ENCODE results near the gene SLC4A8. TPM values are rescaled to one million over a fixed set of nuclear protein-coding genes. Genes with fewer than 3 reads are reported as not detected.

SLC4A8 gene
- total RNA-seq, 2 donors from 2014 or later: 2.8 to 7.1 TPM

DNA sequence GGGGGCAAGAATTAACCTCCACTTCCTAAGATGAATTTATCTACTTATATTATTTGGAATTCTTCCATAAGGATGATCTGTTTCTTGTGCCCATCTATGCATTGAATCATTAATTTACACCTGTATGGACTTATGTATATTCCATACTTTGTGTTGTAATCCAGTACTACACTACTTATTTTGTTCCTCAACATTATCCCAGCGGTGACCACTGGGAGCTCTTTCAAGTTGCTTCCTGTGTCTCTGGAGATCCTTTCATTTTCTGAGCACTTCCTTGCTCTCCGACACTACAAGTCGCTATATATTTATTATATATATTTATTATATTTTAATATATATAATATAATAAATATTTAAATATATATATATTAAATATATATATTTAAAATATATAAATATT, 111.5 kb downstream of the SLC4A8 start:
- DNase-seq (ENCODE audit: low spot score) (no peak), ATAC-seq (ENCODE audit: insufficient number of reproducible peaks, low FRiP score, low read depth) (no peak)
- TF ChIP-seq, protein P1, sequence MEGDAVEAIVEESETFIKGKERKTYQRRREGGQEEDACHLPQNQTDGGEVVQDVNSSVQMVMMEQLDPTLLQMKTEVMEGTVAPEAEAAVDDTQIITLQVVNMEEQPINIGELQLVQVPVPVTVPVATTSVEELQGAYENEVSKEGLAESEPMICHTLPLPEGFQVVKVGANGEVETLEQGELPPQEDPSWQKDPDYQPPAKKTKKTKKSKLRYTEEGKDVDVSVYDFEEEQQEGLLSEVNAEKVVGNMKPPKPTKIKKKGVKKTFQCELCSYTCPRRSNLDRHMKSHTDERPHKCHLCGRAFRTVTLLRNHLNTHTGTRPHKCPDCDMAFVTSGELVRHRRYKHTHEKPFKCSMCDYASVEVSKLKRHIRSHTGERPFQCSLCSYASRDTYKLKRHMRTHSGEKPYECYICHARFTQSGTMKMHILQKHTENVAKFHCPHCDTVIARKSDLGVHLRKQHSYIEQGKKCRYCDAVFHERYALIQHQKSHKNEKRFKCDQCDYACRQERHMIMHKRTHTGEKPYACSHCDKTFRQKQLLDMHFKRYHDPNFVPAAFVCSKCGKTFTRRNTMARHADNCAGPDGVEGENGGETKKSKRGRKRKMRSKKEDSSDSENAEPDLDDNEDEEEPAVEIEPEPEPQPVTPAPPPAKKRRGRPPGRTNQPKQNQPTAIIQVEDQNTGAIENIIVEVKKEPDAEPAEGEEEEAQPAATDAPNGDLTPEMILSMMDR (IDR thresholded peaks at IDR 0.05): no peak
- H3K27me3 ChIP-seq (replicated peaks; ENCODE audit: insufficient read depth): no peaks in the 10 kb centered on the region
- H3K27ac ChIP-seq: no peak overlapping the region
- no peaks in the 10 kb centered on the region for H3K4me1 ChIP-seq (ENCODE audit: control insufficient read depth in 1 of 2, low read depth in 2 of 2)
- no peaks in the 10 kb centered on the region for H3K9me3 ChIP-seq
- no peaks in the 10 kb centered on the region for H3K36me3 ChIP-seq
- H3K4me3 ChIP-seq: no peak overlapping the region

DNA sequence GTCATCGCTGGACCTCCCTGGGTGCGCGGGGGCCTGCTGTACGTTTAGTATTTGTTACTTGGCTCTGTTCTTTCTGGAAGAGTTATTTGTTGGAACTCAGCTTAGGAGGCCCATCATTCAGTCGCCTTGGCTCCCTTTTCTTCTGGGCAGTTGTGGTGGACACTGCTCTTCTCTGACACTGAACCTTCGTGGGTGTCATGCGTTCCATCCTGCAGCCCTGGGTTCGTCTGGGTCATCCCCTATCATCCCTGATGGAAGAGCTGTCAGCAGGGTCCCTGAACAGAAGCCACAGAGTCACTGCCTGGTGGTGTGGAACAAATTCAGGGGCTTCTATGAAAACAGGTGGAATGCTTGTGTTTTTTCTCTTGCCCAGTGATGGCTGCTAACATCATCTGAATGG, 113.5 kb downstream of the SLC4A8 start:
- Histone ChIP-seq H3K27ac (no peak overlapping the region), H3K4me1 (ENCODE audit: control insufficient read depth in 1 of 2, low read depth in 2 of 2) (no peaks in the 10 kb centered on the region), H3K27me3 (replicated peaks; ENCODE audit: insufficient read depth) (no peaks in the 10 kb centered on the region), H3K4me3 (no peak overlapping the region), H3K36me3 (no peaks in the 10 kb centered on the region), H3K9me3 (no peaks in the 10 kb centered on the region)
- DNase-seq (ENCODE audit: low spot score): no peak
- no peak for ATAC-seq (ENCODE audit: insufficient number of reproducible peaks, low FRiP score, low read depth)
- TF ChIP-seq, protein P1 (IDR thresholded peaks at IDR 0.05): no peak

DNA sequence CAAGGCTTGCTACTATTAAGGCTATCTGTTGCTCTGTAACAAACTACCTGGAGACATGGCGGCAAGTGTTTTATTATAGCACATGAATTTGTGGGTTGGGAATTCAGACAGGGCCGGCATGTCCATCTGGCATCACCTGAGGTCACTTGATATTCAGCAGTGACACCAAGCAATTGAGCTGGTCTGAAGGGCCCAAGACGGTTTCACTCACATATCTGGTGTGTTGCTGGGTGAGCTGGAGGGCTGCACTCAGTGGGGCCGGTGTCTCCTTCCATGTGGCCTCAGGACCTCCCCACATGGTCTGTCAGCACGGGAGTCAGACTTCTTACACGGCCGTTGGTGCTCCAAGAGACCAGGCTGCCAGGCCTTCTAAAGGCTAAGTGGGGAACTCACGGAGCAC, 114.0 kb downstream of the SLC4A8 start:
- Histone ChIP-seq H3K4me1 (ENCODE audit: control insufficient read depth in 1 of 2, low read depth in 2 of 2) (no peaks in the 10 kb centered on the region), H3K27ac (no peak overlapping the region), H3K27me3 (replicated peaks; ENCODE audit: insufficient read depth) (no peaks in the 10 kb centered on the region), H3K36me3 (no peaks in the 10 kb centered on the region), H3K9me3 (no peaks in the 10 kb centered on the region), H3K4me3 (no peak overlapping the region)
- DNase-seq (ENCODE audit: low spot score) (no peak), ATAC-seq (ENCODE audit: insufficient number of reproducible peaks, low FRiP score, low read depth) (no peak)
- TF ChIP-seq, protein P1 (IDR thresholded peaks at IDR 0.05): no peak

DNA sequence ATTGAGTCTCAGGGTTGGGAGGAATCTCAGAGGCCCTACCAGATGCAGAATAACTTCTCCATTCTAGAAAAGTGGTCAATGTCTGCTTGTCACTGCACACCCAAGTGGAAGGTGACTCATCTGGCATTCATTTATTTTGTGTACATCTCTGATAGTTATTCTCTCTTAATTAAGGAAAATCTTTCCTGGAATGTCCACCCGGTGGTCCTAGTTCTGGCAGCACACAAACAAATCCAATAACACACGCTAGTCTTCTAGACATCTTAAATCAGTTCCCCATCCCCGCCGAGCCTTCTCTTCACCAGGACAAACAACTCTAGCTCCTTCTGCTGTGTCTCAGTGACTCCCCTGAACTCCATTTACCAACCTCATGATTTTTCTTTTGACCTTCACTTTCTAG, 116.4 kb downstream of the SLC4A8 start:
- TF ChIP-seq, protein P1 (IDR thresholded peaks at IDR 0.05): no peak
- no peak overlapping the region for H3K4me3 ChIP-seq

DNA sequence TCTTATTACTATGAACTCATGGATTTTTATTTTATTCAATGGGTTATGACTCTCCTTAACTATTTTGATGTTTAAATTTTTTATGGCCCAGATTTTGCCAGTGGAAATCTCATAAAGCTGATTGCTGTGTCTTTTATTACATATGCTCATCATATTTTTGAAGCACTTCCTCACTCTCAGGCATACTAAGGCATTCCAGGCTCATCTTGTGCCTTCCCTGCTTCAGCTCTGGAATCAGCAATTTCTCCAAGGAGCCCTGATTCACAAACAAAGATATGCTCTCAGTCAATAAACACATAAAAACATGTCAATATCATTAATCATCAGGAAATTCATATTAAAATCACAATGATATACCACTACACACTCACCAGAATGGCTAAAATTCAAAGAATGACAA, 121.5 kb downstream of the SLC4A8 start:
- TF ChIP-seq, protein P1 (IDR thresholded peaks at IDR 0.05): no peak
- H3K4me1 ChIP-seq (ENCODE audit: control insufficient read depth in 1 of 2, low read depth in 2 of 2): no peaks in the 10 kb centered on the region
- no peak overlapping the region for H3K27ac ChIP-seq
- no peak overlapping the region for H3K4me3 ChIP-seq
- no peak for DNase-seq (ENCODE audit: low spot score)
- ATAC-seq (ENCODE audit: insufficient number of reproducible peaks, low FRiP score, low read depth): no peak
- H3K9me3 ChIP-seq: no peaks in the 10 kb centered on the region
- no peaks in the 10 kb centered on the region for H3K27me3 ChIP-seq (replicated peaks; ENCODE audit: insufficient read depth)
- no peaks in the 10 kb centered on the region for H3K36me3 ChIP-seq

More for the DNA sequence above, 116.4 kb downstream of the SLC4A8 start:
- no peaks in the 10 kb centered on the region for H3K36me3 ChIP-seq
- H3K9me3 ChIP-seq: no peaks in the 10 kb centered on the region
- no peaks in the 10 kb centered on the region for H3K4me1 ChIP-seq (ENCODE audit: control insufficient read depth in 1 of 2, low read depth in 2 of 2)
- DNase-seq (ENCODE audit: low spot score) (no peak), ATAC-seq (ENCODE audit: insufficient number of reproducible peaks, low FRiP score, low read depth) (no peak)
- H3K27me3 ChIP-seq (replicated peaks; ENCODE audit: insufficient read depth): no peaks in the 10 kb centered on the region
- H3K27ac ChIP-seq: no peak overlapping the region

Data from thoracic aorta (tissue), 2 donors.